NCI-H460 (cell line): ENCODE measurements around the gene APOC3. TPM values are rescaled to one million over a fixed set of nuclear protein-coding genes. Genes with fewer than 3 reads are reported as not detected.
A peak's percentile ranks its signal among the peaks of the same experiment; 100 is the strongest.
"Not testable (repeated sequence)": the region's sequence is repeated elsewhere in the genome, so short reads cannot be mapped to it uniquely, and the experiment has no call there.

Experiments
- DNase-seq: peaks from one replicate; pipeline ENCODE4 v3.0.0-alpha.2; 2016; ENCODE audit warnings: low read depth; ENCODE audit errors: extremely low read depth
- total RNA-seq: library from RNA; depleted of rRNA; stranded (reverse); fragments of >200 nt; shearing (Covaris generic); gene quantifications from 2 replicates; pipeline ENCODE4 v1.2.3, GENCODE V29; 2014

The APOC3 gene
- total RNA-seq, 1 experiment from 2014 or later: not detected

DNA sequence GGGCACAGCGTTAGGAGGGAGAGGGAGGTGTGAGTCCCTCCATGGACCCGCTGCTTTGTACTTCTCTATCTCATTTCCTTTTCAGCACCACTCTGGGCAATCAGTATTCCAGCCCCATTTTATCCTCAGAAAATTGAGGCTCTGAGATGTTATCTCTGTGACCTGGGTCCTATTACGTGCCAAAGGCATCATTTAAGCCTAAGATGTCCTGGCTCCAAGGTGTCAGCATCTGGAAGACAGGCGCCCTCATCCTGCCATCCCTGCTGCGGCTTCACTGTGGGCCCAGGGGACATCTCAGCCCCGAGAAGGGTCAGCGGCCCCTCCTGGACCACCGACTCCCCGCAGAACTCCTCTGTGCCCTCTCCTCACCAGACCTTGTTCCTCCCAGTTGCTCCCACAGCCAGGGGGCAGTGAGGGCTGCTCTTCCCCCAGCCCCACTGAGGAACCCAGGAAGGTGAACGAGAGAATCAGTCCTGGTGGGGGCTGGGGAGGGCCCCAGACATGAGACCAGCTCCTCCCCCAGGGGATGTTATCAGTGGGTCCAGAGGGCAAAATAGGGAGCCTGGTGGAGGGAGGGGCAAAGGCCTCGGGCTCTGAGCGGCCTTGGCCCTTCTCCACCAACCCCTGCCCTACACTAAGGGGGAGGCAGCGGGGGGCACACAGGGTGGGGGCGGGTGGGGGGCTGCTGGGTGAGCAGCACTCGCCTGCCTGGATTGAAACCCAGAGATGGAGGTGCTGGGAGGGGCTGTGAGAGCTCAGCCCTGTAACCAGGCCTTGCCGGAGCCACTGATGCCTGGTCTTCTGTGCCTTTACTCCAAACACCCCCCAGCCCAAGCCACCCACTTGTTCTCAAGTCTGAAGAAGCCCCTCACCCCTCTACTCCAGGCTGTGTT, 829 bp upstream of the APOC3 start:
- DNase-seq: no peak

DNA sequence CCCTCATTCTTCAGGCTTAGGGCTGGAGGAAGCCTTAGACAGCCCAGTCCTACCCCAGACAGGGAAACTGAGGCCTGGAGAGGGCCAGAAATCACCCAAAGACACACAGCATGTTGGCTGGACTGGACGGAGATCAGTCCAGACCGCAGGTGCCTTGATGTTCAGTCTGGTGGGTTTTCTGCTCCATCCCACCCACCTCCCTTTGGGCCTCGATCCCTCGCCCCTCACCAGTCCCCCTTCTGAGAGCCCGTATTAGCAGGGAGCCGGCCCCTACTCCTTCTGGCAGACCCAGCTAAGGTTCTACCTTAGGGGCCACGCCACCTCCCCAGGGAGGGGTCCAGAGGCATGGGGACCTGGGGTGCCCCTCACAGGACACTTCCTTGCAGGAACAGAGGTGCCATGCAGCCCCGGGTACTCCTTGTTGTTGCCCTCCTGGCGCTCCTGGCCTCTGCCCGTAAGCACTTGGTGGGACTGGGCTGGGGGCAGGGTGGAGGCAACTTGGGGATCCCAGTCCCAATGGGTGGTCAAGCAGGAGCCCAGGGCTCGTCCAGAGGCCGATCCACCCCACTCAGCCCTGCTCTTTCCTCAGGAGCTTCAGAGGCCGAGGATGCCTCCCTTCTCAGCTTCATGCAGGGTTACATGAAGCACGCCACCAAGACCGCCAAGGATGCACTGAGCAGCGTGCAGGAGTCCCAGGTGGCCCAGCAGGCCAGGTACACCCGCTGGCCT, 641 bp downstream of the APOC3 start:
- no peak for DNase-seq

DNA sequence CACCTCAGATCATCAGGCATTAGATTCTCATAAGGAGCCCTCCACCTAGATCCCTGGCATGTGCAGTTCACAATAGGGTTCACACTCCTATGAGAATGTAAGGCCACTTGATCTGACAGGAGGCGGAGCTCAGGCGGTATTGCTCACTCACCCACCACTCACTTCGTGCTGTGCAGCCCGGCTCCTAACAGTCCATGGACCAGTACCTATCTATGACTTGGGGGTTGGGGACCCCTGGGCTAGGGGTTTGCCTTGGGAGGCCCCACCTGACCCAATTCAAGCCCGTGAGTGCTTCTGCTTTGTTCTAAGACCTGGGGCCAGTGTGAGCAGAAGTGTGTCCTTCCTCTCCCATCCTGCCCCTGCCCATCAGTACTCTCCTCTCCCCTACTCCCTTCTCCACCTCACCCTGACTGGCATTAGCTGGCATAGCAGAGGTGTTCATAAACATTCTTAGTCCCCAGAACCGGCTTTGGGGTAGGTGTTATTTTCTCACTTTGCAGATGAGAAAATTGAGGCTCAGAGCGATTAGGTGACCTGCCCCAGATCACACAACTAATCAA, 2.2 kb downstream of the APOC3 start:
- DNase-seq: no peak

DNA sequence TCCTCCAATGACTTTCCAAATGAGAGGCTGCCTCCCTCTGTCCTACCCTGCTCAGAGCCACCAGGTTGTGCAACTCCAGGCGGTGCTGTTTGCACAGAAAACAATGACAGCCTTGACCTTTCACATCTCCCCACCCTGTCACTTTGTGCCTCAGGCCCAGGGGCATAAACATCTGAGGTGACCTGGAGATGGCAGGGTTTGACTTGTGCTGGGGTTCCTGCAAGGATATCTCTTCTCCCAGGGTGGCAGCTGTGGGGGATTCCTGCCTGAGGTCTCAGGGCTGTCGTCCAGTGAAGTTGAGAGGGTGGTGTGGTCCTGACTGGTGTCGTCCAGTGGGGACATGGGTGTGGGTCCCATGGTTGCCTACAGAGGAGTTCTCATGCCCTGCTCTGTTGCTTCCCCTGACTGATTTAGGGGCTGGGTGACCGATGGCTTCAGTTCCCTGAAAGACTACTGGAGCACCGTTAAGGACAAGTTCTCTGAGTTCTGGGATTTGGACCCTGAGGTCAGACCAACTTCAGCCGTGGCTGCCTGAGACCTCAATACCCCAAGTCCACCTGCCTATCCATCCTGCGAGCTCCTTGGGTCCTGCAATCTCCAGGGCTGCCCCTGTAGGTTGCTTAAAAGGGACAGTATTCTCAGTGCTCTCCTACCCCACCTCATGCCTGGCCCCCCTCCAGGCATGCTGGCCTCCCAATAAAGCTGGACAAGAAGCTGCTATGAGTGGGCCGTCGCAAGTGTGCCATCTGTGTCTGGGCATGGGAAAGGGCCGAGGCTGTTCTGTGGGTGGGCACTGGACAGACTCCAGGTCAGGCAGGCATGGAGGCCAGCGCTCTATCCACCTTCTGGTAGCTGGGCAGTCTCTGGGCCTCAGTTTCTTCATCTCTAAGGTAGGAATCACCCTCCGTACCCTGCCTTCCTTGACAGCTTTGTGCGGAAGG, 2.9 kb downstream of the APOC3 start:
- no peak for DNase-seq

DNA sequence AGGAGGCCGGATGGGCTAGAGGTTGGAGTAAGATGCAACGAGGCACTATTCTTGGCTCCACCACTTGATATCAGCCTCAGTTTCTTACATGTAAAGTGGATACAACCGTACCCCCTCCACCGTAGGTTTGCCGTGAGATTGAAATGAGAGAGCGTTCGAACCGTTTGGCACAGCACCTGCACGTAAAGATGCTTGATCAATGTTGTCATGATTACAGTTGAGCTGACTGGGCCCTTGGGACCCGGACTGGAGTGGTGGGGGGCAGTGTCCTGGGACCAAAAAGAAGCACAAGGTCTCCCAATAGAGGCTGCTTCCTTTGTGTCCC, 3.7 kb downstream of the APOC3 start:
- no peak for DNase-seq

DNA sequence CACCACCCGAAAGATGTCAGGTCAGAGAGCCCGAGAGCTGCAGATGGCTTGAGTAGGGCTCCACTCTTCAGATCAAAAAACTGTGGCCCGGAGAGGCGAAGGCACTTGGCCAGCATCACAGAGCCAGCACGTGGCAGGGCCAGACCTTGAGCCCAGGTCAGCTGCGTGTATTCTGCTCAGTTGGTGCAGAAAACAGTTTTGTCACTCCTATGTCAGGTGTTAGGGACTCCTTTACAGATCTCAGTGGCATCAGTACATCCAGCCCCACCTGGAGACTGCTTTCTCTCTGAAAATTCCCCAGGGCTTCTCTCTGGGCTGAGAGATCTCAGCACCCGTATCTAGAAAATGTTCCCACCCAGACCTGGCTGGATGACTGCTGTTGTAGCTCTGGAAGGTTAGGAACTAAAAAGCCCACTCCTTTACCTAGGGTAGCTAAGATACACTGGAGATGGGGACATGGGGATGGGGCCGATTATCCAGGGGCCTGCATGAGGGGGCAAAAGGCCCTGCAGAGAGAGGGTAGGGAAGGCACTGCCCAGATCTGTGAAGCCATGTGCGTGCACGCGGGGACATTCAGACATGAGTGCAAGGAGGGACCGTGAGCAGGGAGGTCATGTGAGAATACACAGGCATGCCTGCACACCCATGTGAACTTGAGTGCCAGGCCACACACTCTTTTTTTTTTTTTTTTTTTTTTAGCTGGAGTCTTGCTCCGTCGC, 4.3 kb downstream of the APOC3 start:
- no peak for DNase-seq

DNA sequence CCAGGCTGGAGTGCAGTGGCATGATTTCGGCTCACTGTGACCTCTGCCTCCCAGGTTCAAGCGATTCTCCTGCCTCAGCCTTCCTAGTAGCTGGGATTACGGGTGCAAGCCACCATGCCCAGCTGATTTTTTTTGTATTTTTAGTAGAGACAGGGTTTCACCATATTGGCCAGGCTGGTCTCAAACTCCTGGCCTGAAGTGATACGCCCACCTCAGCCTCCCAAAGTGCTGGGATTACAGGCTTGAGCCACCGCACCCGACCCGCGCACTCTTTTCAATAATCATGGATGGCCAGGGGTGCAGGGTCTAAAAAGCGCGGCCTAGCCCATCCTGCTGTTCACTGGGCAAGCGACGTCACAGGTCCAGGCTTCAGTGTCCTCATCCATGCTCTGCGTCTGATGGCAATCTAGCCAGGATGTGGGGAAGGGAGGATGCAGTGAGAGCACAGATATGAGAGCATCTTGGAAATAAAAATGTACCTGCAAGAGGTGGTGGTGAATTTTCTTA, 4.9 kb downstream of the APOC3 start:
- not testable (repeated sequence) for DNase-seq

DNA sequence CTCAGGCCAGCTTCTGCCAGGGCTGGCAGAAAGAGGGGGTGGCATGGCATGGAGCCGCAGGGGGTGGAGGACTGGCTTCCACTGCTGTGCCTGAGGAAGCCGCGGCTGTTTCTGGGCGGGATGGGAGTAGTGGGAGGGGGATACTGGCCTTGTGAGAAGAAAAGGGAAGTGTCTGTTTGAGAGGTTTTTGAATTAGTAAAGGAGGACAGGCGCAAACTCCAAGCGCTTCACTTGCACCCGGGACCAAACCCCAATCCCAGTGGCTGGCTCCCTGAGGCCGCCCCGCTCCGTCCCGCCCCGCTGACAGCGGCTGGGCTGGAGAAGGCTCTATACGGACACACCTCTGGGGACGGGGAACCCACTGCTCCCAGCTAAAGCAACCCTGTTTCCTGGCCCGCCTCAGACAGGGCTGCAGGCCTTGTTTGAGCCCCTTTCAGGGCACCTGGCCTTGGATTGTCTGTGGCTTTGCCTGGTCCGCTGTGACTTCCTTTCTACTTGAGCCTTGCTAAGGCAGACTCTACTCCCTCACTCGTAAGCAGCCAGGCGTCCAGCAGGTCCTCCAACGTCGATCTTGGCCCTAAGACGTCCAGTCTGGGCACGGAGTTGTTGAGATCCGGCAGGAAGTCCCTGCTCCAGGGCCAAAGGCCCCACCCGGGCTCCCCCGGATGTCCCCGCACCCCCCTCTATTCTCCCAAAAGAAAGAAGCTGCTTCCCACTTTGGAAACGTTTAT, 5.5 kb downstream of the APOC3 start:
- no peak for DNase-seq

DNA sequence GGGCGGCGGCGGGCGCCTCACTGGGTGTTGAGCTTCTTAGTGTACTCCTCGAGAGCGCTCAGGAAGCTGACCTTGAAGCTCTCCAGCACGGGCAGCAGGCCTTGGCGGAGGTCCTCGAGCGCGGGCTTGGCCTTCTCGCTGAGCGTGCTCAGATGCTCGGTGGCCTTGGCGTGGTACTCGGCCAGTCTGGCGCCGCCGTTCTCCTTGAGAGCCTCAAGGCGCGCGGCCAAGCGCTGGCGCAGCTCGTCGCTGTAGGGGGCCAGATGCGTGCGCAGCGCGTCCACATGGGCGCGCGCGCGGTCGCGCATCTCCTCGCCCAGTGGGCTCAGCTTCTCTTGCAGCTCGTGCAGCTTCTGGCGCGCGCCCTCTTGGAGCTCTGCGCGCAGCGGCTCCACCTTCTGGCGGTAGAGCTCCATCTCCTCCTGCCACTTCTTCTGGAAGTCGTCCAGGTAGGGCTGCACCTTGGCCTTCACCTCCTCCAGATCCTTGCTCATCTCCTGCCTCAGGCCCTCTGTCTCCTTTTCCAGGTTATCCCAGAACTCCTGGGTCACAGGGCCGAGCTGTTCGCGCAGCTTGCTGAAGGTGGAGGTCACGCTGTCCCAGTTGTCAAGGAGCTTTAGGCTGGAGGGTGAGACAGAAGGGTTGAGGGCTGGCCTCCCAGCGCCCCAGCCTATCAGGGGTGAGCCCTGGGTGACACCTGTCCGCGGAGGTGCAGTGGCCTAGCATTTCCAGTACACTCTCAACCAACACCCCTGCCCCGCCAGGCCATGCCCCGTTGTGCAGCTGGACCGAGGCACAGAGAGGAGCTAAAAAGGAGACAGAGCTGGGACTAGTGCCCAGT, 6.3 kb downstream of the APOC3 start:
- DNase-seq: peak; percentile 77

DNA sequence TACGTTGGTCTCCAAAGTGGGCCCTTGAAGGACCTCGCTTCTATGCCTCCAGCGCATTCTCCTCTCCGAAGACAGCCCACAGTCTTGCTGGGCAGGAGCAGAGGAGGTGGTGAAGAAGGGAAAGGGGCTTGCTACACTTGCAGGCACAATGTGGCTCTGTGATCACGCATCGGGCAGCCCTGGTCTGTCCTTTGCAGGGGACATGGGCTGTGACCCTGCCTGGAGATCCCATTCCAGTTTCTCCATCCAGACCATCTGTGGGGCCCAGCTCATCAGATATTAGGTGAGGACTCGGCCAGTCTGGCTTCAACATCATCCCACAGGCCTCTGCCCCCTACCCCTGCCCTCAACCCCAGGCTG, 6.9 kb downstream of the APOC3 start:
- DNase-seq: no peak

DNA sequence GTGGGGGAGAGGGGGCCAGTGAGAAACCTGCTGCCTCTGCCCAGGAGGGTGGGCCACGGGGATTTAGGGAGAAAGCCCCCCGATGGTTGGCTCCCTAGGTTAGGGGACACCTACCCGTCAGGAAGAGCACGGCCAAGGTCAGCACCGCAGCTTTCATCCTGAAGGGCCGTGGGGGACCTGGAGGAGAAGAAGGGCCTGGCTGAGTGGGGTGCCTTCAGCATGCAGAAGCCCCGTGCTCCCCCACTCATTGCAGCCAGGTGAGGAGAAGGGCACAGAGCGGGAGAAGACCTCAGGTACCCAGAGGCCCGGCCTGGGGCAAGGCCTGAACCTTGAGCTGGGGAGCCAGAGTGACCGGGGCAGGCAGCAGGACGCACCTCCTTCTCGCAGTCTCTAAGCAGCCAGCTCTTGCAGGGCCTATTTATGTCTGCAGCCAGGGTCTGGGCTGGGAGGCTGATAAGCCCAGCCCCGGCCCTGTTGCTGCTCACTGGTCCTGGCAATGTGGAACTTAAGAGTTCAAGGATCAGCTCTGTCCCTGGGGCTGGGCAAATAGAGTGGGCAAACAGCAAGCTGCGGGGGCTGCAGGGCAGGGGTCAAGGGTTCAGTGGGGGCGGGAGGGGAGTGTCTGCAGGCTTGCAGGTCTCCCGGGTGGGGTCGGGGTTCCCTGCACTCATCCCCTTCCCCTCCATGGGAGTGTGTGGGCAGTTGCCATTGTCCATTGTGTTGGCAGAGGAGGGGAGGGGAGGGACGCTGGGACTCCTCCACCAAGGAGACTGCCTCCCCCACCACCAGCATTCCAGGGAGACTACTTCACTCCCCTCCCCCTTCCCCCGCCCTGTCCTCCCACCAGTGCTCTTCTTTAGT, 7.8 kb downstream of the APOC3 start, which contains the start of gene APOA1:
Gene APOA1 (minus strand): TSS at position 392 of the 861 bp plus-strand sequence. CDS start 235 bp downstream, at position 157.
- no peak for DNase-seq

DNA sequence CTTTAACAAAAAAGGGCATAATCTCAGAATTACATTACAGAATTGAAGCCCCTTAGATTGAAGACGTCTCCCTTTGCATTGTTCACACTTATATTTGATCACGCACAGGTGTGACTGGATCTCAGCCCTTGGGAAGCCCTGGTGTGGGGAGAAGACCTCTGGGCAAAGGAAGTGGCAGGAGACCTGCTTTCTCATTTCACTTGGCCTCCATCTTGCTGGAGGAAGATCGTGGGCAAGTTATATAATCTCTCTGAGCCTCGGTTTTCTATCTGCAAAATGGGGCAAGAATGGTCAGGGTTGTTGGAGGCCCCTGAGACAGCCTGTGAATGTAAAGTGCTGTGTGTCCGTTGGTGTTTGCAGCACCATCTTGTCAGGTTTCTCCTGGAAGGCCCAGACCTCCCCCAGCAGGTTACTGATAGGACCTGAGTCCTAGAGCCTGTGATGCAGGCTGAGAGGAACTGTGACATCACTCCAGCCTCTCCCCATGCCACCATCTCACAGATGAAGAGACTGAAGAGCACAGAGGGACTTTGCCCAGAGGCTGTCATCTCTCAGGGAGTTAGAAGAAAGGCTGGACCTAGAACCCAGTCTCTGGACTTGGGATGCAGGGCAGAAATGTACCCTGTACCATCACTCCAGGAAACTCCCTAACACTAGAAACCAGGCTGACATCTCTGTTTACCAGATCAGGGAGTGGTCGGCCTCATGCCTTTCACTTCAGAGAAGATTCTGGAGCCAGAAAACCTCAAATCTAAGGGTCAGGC, 8.8 kb downstream of the APOC3 start:
- DNase-seq: no peak

DNA sequence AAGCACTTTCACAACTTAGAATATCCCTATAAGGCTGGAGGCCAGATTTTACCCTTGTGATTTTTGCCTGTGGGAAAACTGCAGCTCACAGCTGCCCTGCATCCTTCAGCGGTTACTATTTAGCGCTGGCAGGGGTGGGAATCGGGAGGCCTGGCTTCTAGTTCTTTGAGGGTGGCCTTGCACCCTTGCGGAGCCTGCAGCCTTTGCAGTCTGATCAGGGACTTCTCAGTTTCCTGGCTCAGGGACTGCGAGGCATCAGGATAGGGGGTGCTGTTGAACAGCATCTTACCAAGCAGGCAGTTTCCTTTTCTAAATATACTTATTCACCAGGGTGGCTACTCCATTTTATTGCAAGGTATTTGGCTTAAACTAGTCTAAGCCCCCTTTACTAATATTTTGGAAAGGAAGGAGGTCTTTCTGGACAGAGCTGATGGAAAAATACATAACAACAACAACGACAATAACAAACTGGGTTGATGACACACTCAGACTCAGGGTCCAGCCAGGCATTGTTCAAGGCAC, 10.6 kb downstream of the APOC3 start:
- no peak for DNase-seq

DNA sequence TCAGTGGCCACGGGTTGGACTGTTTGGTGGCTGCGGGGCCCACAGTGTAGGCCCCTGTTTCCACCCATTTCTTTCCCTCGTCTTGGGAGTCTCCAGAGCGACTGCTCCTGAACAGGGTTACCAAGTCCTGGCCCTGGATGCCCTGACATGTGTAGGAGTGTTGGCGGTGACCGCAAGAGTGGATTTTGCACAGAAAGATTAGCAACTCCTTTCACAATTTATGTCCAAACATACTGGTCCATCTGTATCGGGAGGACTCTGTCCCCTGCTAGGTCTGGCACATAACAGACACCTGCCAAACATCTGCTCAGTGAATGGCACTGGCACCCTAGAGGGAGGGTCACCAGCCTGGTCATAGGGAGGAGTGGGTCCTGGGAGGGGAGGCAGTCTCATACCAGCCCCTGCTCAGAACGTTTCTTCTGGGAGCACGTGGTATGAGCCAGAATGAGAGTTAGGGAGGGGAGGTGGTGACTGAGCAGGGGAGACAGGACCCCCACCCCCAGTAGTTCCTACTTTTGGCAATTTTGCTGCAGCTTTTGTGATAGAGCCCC, 11.1 kb downstream of the APOC3 start:
- no peak for DNase-seq

DNA sequence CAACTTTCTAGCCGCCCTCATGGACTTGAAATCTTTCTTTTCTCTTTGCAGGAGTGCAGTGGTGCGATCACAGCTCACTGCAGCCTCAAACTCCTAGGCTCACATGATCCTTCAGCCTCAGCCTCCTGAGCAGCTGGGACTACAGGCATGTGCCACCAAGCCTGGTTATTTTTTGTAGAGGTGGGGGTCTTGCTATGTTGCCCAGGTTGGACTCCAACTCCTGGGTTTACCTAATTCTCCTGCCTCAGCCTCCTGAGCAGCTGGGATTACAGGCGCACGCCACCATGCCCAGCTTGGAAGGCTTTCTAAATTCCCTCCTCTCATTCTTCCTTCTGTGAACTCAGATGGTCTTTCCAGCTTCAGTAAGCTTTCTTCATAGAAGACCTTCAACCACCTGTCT, 12.4 kb downstream of the APOC3 start:
- DNase-seq: no peak

DNA sequence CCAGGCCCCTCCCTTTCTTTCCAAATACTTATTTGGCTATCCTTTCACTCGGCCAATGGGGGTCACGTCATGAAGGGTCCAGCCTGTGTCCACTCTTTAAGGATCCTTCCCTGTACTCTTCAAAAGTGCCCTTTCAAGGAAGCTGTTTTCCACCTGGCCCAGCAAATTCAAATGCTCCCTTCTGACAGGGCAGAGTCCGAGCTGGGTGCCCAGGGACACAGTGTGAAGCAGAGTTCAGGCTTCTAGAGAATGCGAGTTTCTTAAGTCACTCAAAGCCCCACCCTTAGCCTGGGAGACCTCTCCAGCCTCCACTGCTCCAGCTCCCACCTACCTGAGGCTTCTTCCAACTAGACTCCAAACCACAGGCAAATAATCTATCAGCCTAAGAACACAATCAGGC, 13.2 kb downstream of the APOC3 start:
- DNase-seq: no peak
